CD4-positive, CD25-positive, alpha-beta regulatory T cell (primary cell): ENCODE data around the gene PCED1A. TPM values are rescaled to one million over a fixed set of nuclear protein-coding genes. Genes with fewer than 3 reads are reported as not detected.

Experiments
- ATAC-seq, 2 donors: fragments of 150-1000 bp; cut with Tn5 transposase; one replicate each; pipeline ENCODE4 v1.10.0; 2021; ENCODE audit warnings: low read depth in 2 of 2, moderate number of reproducible peaks in 2 of 2, moderate library complexity in 1 of 2
- DNase-seq, 3 donors: peaks; one replicate each; pipeline versions ENCODE4 v3.0.0 to v3.0.0-alpha.2; 2012 to 2022; ENCODE audit warnings: mixed read lengths in 1 of 3
- H3K27ac ChIP-seq: one replicate; pipeline ENCODE4 v1.7.0; 2013; ENCODE audit warnings: mild to moderate bottlenecking, low read length; ENCODE audit not compliant: insufficient read depth, poor library complexity, severe bottlenecking
- H3K27me3 ChIP-seq: one replicate; pipeline ENCODE4 v1.7.0; 2013; ENCODE audit warnings: low read length; ENCODE audit not compliant: control insufficient read depth, insufficient read depth
- H3K36me3 ChIP-seq: one replicate; pipeline ENCODE4 v1.7.0; 2013; ENCODE audit warnings: mild to moderate bottlenecking, low read length, moderate library complexity; ENCODE audit not compliant: control insufficient read depth, insufficient read depth
- H3K4me1 ChIP-seq: 2 replicates; pipeline ENCODE4 v1.7.0; 2013; ENCODE audit warnings: mild to moderate bottlenecking, low read length; ENCODE audit not compliant: insufficient read depth, control insufficient read depth, poor library complexity, severe bottlenecking
- H3K4me3 ChIP-seq: one replicate; pipeline ENCODE4 v1.7.0; 2013; ENCODE audit warnings: low read depth, mild to moderate bottlenecking, low read length, moderate library complexity
- H3K9me3 ChIP-seq, 2 experiments: 1 replicate in 1 of 2; 2 replicates in 1 of 2; pipeline ENCODE4 v1.7.0; 2013; ENCODE audit warnings: low read length in 2 of 2, mild to moderate bottlenecking in 1 of 2, moderate library complexity in 1 of 2; ENCODE audit not compliant: control insufficient read depth in 2 of 2
- H3K27ac Mint-ChIP-seq, 3 donors: one replicate each; pipeline ENCODE4 v1.8.0; 2020 to 2022; ENCODE audit warnings: mild to moderate bottlenecking in 3 of 3, mixed read lengths in 3 of 3, moderate library complexity in 2 of 3
- H3K27me3 Mint-ChIP-seq: one replicate; pipeline ENCODE4 v1.8.0; 2022; ENCODE audit warnings: mild to moderate bottlenecking, mixed read lengths
- H3K36me3 Mint-ChIP-seq: one replicate; pipeline ENCODE4 v1.8.0; 2020; ENCODE audit warnings: mixed read lengths
- H3K4me1 Mint-ChIP-seq, 4 donors: one replicate each; pipeline ENCODE4 v1.8.0; 2020 to 2022; ENCODE audit warnings: mixed read lengths in 4 of 4, mild to moderate bottlenecking in 1 of 4
- H3K4me3 Mint-ChIP-seq, 4 donors: one replicate each; pipeline ENCODE4 v1.8.0; 2020 to 2022; ENCODE audit warnings: mild to moderate bottlenecking in 4 of 4, mixed read lengths in 4 of 4, moderate library complexity in 3 of 4
- H3K9me3 Mint-ChIP-seq, 7 donors: one replicate each; pipeline ENCODE4 v1.8.0; 2020 to 2022; ENCODE audit warnings: mixed read lengths in 7 of 7, mild to moderate bottlenecking in 3 of 7, moderate library complexity in 2 of 7
- polyA plus RNA-seq, 4 donors: library from polyadenylated mRNA; unstranded; fragments of 300-500 nt; fragmentation: Illumina TruSeq; gene quantifications; one replicate each; pipeline ENCODE4 v1.2.3, GENCODE V29; 2021
- total RNA-seq: library from RNA; stranded (reverse); gene quantifications from one replicate; pipeline ENCODE4 v1.2.3, GENCODE V29; 2022

PCED1A gene
- total and polyA plus RNA-seq, 5 donors from 2014 or later = 17.8 to 47.2 (median 19.8) TPM

GRCh38 chr20:2794202-2794748 lies 46.2 kb downstream of the PCED1A start:
- Histone ChIP-seq H3K36me3 (no peaks in the 10 kb centered on the region), H3K9me3 (no peaks in the 10 kb centered on the region), H3K4me3 (no peak overlapping the region), H3K4me1 (peaks cover 2% of the 10 kb centered on the region), H3K27ac (no peak overlapping the region), H3K27me3 (peaks cover 14% of the 10 kb centered on the region)
- Mint-ChIP-seq H3K4me1 (peaks cover 0 to 12% (median under 1%) of the 10 kb centered on the region in 4 donors), H3K36me3 (no peaks in the 10 kb centered on the region), H3K27me3 (peaks cover 44% of the 10 kb centered on the region), H3K9me3 (no peaks in the 10 kb centered on the region), H3K27ac (no peak overlapping the region), H3K4me3 (no peak overlapping the region)
- DNase-seq (no peak), ATAC-seq (no peak)

GRCh38 chr20:2793471-2793870 lies 47.0 kb downstream of the PCED1A start:
- H3K36me3 ChIP-seq = no peaks in the 10 kb centered on the region
- Mint-ChIP-seq H3K4me3 (no peak overlapping the region), H3K36me3 (no peaks in the 10 kb centered on the region), H3K27me3 (peaks cover 44% of the 10 kb centered on the region), H3K4me1 (peaks cover 0 to 6% (median under 1%) of the 10 kb centered on the region in 4 donors), H3K27ac (peak overlapping the region in 1 of 3 donors; percentile 52), H3K9me3 (no peaks in the 10 kb centered on the region)
- H3K27me3 ChIP-seq = peaks cover 8% of the 10 kb centered on the region
- H3K4me1 ChIP-seq = no peaks in the 10 kb centered on the region
- no peak overlapping the region for H3K4me3 ChIP-seq
- ATAC-seq = no peak
- no peaks in the 10 kb centered on the region for H3K9me3 ChIP-seq
- H3K27ac ChIP-seq = no peak overlapping the region
- DNase-seq = no peak

Other genes with a start within 250 kb of the PCED1A start
- gene NOP56, start 188.0 kb downstream of the PCED1A start, total RNA-seq = 249 TPM
- gene NOP56, start 188.0 kb downstream of the PCED1A start, polyA plus RNA-seq = 100 to 1,000 TPM in 3 of 4 donors, 10 to 100 TPM in 1; 91.8 to 106 (median 103) TPM
- gene IDH3B, start 176.4 kb downstream of the PCED1A start, total RNA-seq = 113 TPM
- 100 to 1,000 TPM; 106 to 117 (median 110) TPM for gene IDH3B, start 176.4 kb downstream of the PCED1A start, polyA plus RNA-seq
- gene EBF4, start 147.9 kb downstream of the PCED1A start, total RNA-seq = 1.8 TPM
- gene EBF4, start 147.9 kb downstream of the PCED1A start, polyA plus RNA-seq = under 1 TPM in 2 of 4 donors, not detected in 2; 0.36 to 0.76 TPM
- 1.2 TPM for gene CPXM1, start 40.0 kb downstream of the PCED1A start, total RNA-seq
- under 1 TPM in 1 of 4 donors, not detected in 3; 0.10 TPM for gene CPXM1, start 40.0 kb downstream of the PCED1A start, polyA plus RNA-seq
- gene C20orf141, start 25.7 kb downstream of the PCED1A start, total RNA-seq = not detected
- not detected for gene C20orf141, start 25.7 kb downstream of the PCED1A start, polyA plus RNA-seq
- not detected for gene TMEM239, start 24.3 kb downstream of the PCED1A start, total RNA-seq
- not detected for gene TMEM239, start 24.3 kb downstream of the PCED1A start, polyA plus RNA-seq
- gene VPS16, start 90 bp upstream of the PCED1A start, total RNA-seq = 53.9 TPM
- gene VPS16, start 90 bp upstream of the PCED1A start, polyA plus RNA-seq = 10 to 100 TPM; 30.6 to 35.3 (median 30.9) TPM
- 103 TPM for gene PTPRA, start 32.8 kb upstream of the PCED1A start, total RNA-seq
- gene PTPRA, start 32.8 kb upstream of the PCED1A start, polyA plus RNA-seq = 10 to 100 TPM; 26.2 to 35.5 (median 32.3) TPM
- gene GNRH2, start 203.0 kb upstream of the PCED1A start, total RNA-seq = 1.9 TPM
- not detected for gene GNRH2, start 203.0 kb upstream of the PCED1A start, polyA plus RNA-seq
- 17.6 TPM for gene MRPS26, start 205.4 kb upstream of the PCED1A start, total RNA-seq
- 10 to 100 TPM; 69.6 to 78.8 (median 72.7) TPM for gene MRPS26, start 205.4 kb upstream of the PCED1A start, polyA plus RNA-seq
- not detected for gene OXT, start 231.0 kb upstream of the PCED1A start, total RNA-seq
- gene OXT, start 231.0 kb upstream of the PCED1A start, polyA plus RNA-seq = under 1 TPM in 3 of 4 donors, not detected in 1; 0.50 to 0.83 (median 0.61) TPM
- 1.4 TPM for gene AVP, start 244.1 kb upstream of the PCED1A start, total RNA-seq
- not detected for gene AVP, start 244.1 kb upstream of the PCED1A start, polyA plus RNA-seq